Omental fat pad (tissue), 4 donors: ENCODE data around the gene ALDOC. TPM values are rescaled to one million over a fixed set of nuclear protein-coding genes. Genes with fewer than 3 reads are reported as not detected.

ENCODE experiments used
- ATAC-seq: fragments of 150-250 bp; one replicate; pipeline ENCODE4 v1.9.1; 2016; ENCODE audit warnings: mild to moderate bottlenecking, moderate library complexity; ENCODE audit not compliant: low FRiP score
- DNase-seq: peaks from one replicate; pipeline ENCODE4 v3.0.0-alpha.2; 2019; ENCODE audit warnings: low spot score
- CTCF ChIP-seq, 3 donors: fragments of 450-650 bp; IDR thresholded peaks; one replicate each; pipeline ENCODE4 v1.5.1; 2016 to 2017; ENCODE audit warnings: antibody characterized with exemption in 3 of 3, mild to moderate bottlenecking in 3 of 3, moderate library complexity in 2 of 3
- total RNA-seq, 4 donors: library from RNA; depleted of rRNA; stranded (reverse); fragments of >200 nt; gene quantifications; one replicate each; pipeline ENCODE4 v1.1.0, GENCODE V29; 2016

Gene ALDOC
- total RNA-seq: 10 to 100 TPM; 17.3 to 83.0 (median 33.6) TPM

GRCh38 chr17:28576758-28577465 is at the start of gene ALDOC:
TSS of gene ALDOC (minus strand) at chr17:28576895. CDS start at chr17:28575532, 1,363 bp downstream.
- no peak for TF ChIP-seq CTCF (IDR thresholded peaks at IDR 0.05)
- ATAC-seq: peak; percentile 83
- DNase-seq: peak; percentile 91

- ATAC-seq (no peak), DNase-seq (no peak)
- no peak for TF ChIP-seq CTCF (IDR thresholded peaks at IDR 0.05)
These were observed 47.5 kb upstream of the ALDOC start for GRCh38 chr17:28624148-28624547.

- ATAC-seq: no peak
- no peak for TF ChIP-seq CTCF (IDR thresholded peaks at IDR 0.05)
- no peak for DNase-seq
These were observed 47.0 kb upstream of the ALDOC start for GRCh38 chr17:28623696-28624095.

GRCh38 chr17:28622186-28622585 is 45.5 kb upstream of the ALDOC start:
- DNase-seq: no peak
- TF ChIP-seq CTCF (IDR thresholded peaks at IDR 0.05): no peak
- ATAC-seq: no peak

GRCh38 chr17:28620010-28620409 is 43.3 kb upstream of the ALDOC start:
- no peak for TF ChIP-seq CTCF (IDR thresholded peaks at IDR 0.05)
- ATAC-seq: no peak
- no peak for DNase-seq

- no peak for ATAC-seq
- no peak for TF ChIP-seq CTCF (IDR thresholded peaks at IDR 0.05)
- no peak for DNase-seq
These were observed 41.8 kb upstream of the ALDOC start for GRCh38 chr17:28618464-28618863.

- DNase-seq: no peak
- TF ChIP-seq CTCF (IDR thresholded peaks at IDR 0.05): no peak
- ATAC-seq: no peak
These were observed 39.6 kb upstream of the ALDOC start for GRCh38 chr17:28616281-28616680.
